Upper lobe of left lung (tissue), 4 donors: ENCODE measurements around the gene MAP4K4.

ENCODE experiments used
- CTCF ChIP-seq, 6 experiments: fragments of 450-650 bp in 4 of 6; fragments of 200-600 bp in 2 of 6; sonication (generic) in 2 of 6; IDR thresholded peaks; one replicate each; pipeline ENCODE4 v1.5.1; 2016 to 2019; ENCODE audit warnings: antibody characterized with exemption in 6 of 6
- EP300 ChIP-seq, 4 donors: sonication (generic); formaldehyde crosslinking; IDR thresholded peaks; one replicate each; pipeline ENCODE4 v1.5.1; 2017; ENCODE audit warnings: antibody characterized with exemption in 4 of 4, control low read depth in 2 of 4
- POLR2A ChIP-seq, 4 donors: fragments of 450-650 bp; IDR thresholded peaks; one replicate each; pipeline ENCODE4 v1.5.1; 2016 to 2017; ENCODE audit warnings: antibody characterized with exemption in 4 of 4, mild to moderate bottlenecking in 2 of 4
- POLR2AphosphoS5 ChIP-seq, 2 donors: sonication (generic); formaldehyde crosslinking; IDR thresholded peaks; one replicate each; pipeline ENCODE4 v1.5.1; 2017; ENCODE audit warnings: antibody characterized with exemption in 2 of 2

GRCh38 chr2:101820519-101820918 is 123.0 kb downstream of the MAP4K4 start:
- TF ChIP-seq CTCF (IDR thresholded peaks at IDR 0.05), result no peak
- no peak for TF ChIP-seq POLR2A (IDR thresholded peaks at IDR 0.05)
- TF ChIP-seq EP300 (IDR thresholded peaks at IDR 0.05), result no peak
- no peak for TF ChIP-seq POLR2AphosphoS5 (IDR thresholded peaks at IDR 0.05)
